Activated CD8-positive, alpha-beta memory T cell treated with anti-CD3 and anti-CD28 coated beads for 24 hours (primary cell): ENCODE data around the gene YBX2.

ENCODE experiments used
- DNase-seq: peaks from one replicate; pipeline ENCODE4 v3.0.0-alpha.2; 2020

The YBX2 gene

GRCh38 chr17:7241783-7242716, 52.4 kb downstream of the YBX2 start, which contains the start of gene GABARAP:
GABARAP (minus strand) TSS chr17:7242449; CDS start chr17:7242330, 119 bp downstream.
- peak; percentile 99 for DNase-seq

GRCh38 chr17:7241090-7241733, 53.2 kb downstream of the YBX2 start:
- DNase-seq: no peak

GRCh38 chr17:7240375-7240774, 54.1 kb downstream of the YBX2 start:
- DNase-seq: no peak

- peak; percentile 97 for DNase-seq
These were observed 55.1 kb downstream of the YBX2 start, which contains the start of gene PHF23 for GRCh38 chr17:7239091-7240027. PHF23 (minus strand) TSS chr17:7239457; CDS start chr17:7239279, 178 bp downstream.

- DNase-seq: peak; percentile 78
These were observed 55.9 kb downstream of the YBX2 start for GRCh38 chr17:7238420-7239090.
